Astrocyte of the spinal cord (primary cell): ENCODE data around the gene MPHOSPH9.

ENCODE experiments used
- DNase-seq: peaks from one replicate; pipeline ENCODE4 v3.0.0; 2011; ENCODE audit warnings: low read depth, low spot score
- H3K4me3 ChIP-seq: 2 replicates; pipeline ENCODE4 v1.5.1; 2011; ENCODE audit warnings: low read depth, mild to moderate bottlenecking, low read length, moderate library complexity
- CTCF ChIP-seq: IDR thresholded peaks from 2 replicates; pipeline ENCODE4 v1.5.1; 2012; ENCODE audit warnings: low read depth, mild to moderate bottlenecking, low read length, inconsistent platforms
- in situ Hi-C: cut with HindIII; loops from 2 replicates; pipeline ENCODE4 v1.10.0; 2017; ENCODE audit warnings: low sequenced_read_pairs

The MPHOSPH9 gene, protein sequence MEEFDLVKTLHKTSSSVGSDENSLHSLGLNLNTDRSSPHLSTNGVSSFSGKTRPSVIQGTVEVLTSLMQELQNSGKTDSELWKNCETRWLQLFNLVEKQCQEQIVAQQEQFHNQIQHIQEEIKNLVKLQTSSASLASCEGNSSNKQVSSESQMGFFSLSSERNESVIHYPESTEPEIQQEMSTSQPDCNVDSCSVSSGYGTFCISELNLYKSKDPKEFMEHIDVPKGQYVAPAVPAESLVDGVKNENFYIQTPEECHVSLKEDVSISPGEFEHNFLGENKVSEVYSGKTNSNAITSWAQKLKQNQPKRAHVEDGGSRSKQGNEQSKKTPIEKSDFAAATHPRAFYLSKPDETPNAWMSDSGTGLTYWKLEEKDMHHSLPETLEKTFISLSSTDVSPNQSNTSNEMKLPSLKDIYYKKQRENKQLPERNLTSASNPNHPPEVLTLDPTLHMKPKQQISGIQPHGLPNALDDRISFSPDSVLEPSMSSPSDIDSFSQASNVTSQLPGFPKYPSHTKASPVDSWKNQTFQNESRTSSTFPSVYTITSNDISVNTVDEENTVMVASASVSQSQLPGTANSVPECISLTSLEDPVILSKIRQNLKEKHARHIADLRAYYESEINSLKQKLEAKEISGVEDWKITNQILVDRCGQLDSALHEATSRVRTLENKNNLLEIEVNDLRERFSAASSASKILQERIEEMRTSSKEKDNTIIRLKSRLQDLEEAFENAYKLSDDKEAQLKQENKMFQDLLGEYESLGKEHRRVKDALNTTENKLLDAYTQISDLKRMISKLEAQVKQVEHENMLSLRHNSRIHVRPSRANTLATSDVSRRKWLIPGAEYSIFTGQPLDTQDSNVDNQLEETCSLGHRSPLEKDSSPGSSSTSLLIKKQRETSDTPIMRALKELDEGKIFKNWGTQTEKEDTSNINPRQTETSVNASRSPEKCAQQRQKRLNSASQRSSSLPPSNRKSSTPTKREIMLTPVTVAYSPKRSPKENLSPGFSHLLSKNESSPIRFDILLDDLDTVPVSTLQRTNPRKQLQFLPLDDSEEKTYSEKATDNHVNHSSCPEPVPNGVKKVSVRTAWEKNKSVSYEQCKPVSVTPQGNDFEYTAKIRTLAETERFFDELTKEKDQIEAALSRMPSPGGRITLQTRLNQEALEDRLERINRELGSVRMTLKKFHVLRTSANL

GRCh38 chr12:123232807-123233504, at the start of gene MPHOSPH9, which contains the start of gene MTRFR:
Gene MPHOSPH9, minus strand, starts transcription at chr12:123233141. Its CDS starts 2,777 bp downstream, at chr12:123230364.
Gene MTRFR, plus strand, starts transcription at chr12:123233436. Its CDS starts 20,239 bp downstream, at chr12:123253675.
- TF ChIP-seq CTCF = no peak
- H3K4me3 ChIP-seq = peak within 1 kb of the TSS; percentile 87
- DNase-seq = peak; percentile 100
- in situ Hi-C loops = no loop called here

GRCh38 chr12:123282111-123282510, 49.2 kb upstream of the MPHOSPH9 start:
- no peak overlapping the region for H3K4me3 ChIP-seq
- in situ Hi-C loops = no loop called here
- DNase-seq = no peak
- TF ChIP-seq CTCF = no peak

DNA sequence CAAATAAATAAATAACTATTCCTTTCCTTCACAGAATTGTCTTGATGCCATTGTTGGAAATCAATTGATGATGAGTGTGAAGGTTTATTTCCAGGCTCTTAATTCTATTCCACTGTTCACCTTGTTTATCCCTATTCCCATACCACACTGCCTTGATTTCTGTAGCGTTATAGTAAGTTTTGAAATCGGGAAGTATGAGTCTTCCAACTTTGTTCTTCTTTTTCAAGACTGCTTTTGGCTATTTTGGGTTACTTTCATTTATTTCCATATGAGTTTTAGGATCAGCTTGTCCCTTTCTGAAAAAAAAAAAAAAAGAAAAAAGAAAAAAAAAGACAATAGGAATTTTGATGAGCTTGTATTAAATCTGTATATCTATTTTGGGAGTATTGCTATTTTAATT, 48.0 kb upstream of the MPHOSPH9 start:
- no peak for DNase-seq
- H3K4me3 ChIP-seq = no peak overlapping the region
- TF ChIP-seq CTCF = no peak
- in situ Hi-C loops = no loop called here

DNA sequence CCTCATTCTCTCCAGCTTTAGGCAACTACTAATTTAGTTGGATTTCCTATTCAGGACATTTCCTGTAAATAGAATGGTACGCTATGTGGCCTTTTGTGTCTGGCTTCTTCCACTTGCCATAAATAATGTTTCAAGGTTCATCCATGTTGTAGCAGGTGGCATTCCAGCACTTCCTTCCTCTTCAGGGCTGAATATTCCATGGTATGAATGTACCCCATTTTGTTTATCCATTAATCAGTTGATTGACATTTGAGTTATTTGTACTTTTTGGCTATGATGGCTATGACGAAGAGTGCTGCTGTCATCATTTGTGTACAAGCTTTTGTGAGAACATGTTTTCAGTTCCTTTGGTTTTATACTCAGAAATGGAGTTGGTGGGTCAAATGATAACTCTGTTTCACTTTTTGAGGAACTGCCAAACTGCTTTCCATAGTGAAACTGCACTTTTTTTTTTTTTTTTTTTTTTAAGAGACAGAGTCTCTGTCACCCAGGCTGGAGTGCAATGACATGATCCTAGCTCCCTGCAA, 45.2 kb upstream of the MPHOSPH9 start:
- TF ChIP-seq CTCF = no peak
- no peak overlapping the region for H3K4me3 ChIP-seq
- no peak for DNase-seq
- in situ Hi-C loops = no loop called here

DNA sequence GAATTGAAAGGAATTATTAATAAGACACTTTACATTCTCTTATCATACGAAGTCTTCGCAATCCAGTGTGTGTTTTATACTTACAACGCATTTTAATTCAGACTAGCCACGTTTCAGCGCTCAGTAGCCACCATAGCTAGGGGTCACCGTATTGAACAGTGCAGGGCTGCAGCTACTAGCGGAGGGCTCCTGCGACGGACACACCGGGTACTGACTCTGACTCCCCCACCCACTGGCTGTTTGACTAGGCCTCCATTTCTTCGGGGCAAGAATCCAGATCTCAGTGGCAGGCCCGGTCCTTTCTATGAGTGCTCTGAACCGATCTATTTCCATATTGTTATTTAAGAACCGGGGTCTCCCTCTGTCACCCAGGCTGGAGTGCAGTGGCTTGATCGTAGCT, 40.2 kb upstream of the MPHOSPH9 start:
- DNase-seq = no peak
- TF ChIP-seq CTCF = no peak
- in situ Hi-C loops = no loop called here

More for the DNA sequence above, 40.2 kb upstream of the MPHOSPH9 start:
- no peak overlapping the region for H3K4me3 ChIP-seq
